IPS-NIHi11 (cell line): ENCODE results near the gene DDX47.

ENCODE experiments used
- DNase-seq: peaks from one replicate; pipeline ENCODE4 v3.0.0; 2012; ENCODE audit warnings: mixed read lengths, low spot score

DDX47 gene

GRCh38 chr12:12813120-12814101, at the start of gene DDX47:
DDX47 (plus strand) TSS chr12:12813346; CDS start chr12:12813368, 22 bp downstream.
- peak; percentile 96 for DNase-seq

GRCh38 chr12:12764824-12765223, 48.3 kb upstream of the DDX47 start:
- DNase-seq = no peak

- no peak for DNase-seq
Observed at GRCh38 chr12:12770262-12770661, 42.9 kb upstream of the DDX47 start.

GRCh38 chr12:12774791-12775190, 38.4 kb upstream of the DDX47 start:
- DNase-seq = no peak

GRCh38 chr12:12776261-12776660, 36.9 kb upstream of the DDX47 start:
- no peak for DNase-seq

- no peak for DNase-seq
Observed at GRCh38 chr12:12777092-12777491, 36.1 kb upstream of the DDX47 start.

- no peak for DNase-seq
Observed at GRCh38 chr12:12779007-12779406, 34.1 kb upstream of the DDX47 start.

GRCh38 chr12:12779529-12779928, 33.6 kb upstream of the DDX47 start:
- no peak for DNase-seq

GRCh38 chr12:12784116-12784515, 29.0 kb upstream of the DDX47 start:
- DNase-seq = no peak

- peak; percentile 70 for DNase-seq
Observed at GRCh38 chr12:12784911-12785814, 28.0 kb upstream of the DDX47 start, which contains the start of gene APOLD1. APOLD1 (plus strand) TSS chr12:12785659; CDS start chr12:12785692, 33 bp downstream.

GRCh38 chr12:12786351-12786705, 26.8 kb upstream of the DDX47 start:
- DNase-seq = no peak

- peak; percentile 97 for DNase-seq
Observed at GRCh38 chr12:12786706-12787601, 26.2 kb upstream of the DDX47 start.

- DNase-seq = no peak
Observed at GRCh38 chr12:12788131-12788530, 25.0 kb upstream of the DDX47 start.

- peak; percentile 64 for DNase-seq
Observed at GRCh38 chr12:12788675-12789368, 24.3 kb upstream of the DDX47 start.

GRCh38 chr12:12790956-12791355, 22.2 kb upstream of the DDX47 start:
- DNase-seq = no peak

GRCh38 chr12:12791756-12792369, 21.3 kb upstream of the DDX47 start:
- DNase-seq = no peak

GRCh38 chr12:12792421-12792820, 20.7 kb upstream of the DDX47 start:
- DNase-seq = no peak

GRCh38 chr12:12794686-12795085, 18.5 kb upstream of the DDX47 start:
- DNase-seq = no peak

GRCh38 chr12:12796171-12796570, 17.0 kb upstream of the DDX47 start:
- no peak for DNase-seq
